ENCODE measurements around the gene TMEM41B.

DNA sequence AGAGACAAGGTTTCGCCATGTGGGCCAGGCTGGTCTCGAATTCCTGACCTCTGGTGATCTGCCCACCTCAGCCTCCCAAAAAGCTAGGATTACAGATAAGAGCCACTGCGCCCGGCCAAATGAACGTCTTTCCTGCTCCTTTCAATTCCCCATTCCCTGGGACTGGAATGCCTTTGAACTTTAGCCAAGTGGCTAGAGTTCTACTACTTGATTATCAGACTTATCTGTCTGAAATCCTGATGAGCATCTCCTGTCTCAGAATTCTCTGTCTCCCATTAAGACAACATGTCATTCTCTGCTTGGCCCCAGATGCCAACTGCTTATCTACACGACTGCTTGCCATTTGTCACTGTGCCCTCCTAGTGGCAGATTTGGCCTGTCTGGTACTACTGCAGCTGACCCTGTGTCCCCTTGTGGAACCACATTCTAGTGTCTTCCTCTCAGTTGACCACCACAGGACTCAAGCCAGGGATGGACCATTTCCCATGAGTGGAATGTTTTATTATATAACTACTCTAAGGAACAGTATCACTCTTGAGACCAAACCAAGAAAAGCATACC, 37.0 kb upstream of the TMEM41B start:
- TF ChIP-seq, protein P1, sequence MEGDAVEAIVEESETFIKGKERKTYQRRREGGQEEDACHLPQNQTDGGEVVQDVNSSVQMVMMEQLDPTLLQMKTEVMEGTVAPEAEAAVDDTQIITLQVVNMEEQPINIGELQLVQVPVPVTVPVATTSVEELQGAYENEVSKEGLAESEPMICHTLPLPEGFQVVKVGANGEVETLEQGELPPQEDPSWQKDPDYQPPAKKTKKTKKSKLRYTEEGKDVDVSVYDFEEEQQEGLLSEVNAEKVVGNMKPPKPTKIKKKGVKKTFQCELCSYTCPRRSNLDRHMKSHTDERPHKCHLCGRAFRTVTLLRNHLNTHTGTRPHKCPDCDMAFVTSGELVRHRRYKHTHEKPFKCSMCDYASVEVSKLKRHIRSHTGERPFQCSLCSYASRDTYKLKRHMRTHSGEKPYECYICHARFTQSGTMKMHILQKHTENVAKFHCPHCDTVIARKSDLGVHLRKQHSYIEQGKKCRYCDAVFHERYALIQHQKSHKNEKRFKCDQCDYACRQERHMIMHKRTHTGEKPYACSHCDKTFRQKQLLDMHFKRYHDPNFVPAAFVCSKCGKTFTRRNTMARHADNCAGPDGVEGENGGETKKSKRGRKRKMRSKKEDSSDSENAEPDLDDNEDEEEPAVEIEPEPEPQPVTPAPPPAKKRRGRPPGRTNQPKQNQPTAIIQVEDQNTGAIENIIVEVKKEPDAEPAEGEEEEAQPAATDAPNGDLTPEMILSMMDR (conservative IDR thresholded peaks at IDR 0.05 in 1 of 2, IDR thresholded peaks at IDR 0.05 in 1 of 2; ENCODE audit: extremely low read depth in 1 of 2, insufficient read depth in 1 of 2, low read depth in 1 of 2, low read length in 2 of 2): no peak
- no peak for TF ChIP-seq EZH2 (IDR thresholded peaks at IDR 0.05; ENCODE audit: borderline replicate concordance, low read length)
